Measurements from ENCODE around the gene NKG7.

DNA sequence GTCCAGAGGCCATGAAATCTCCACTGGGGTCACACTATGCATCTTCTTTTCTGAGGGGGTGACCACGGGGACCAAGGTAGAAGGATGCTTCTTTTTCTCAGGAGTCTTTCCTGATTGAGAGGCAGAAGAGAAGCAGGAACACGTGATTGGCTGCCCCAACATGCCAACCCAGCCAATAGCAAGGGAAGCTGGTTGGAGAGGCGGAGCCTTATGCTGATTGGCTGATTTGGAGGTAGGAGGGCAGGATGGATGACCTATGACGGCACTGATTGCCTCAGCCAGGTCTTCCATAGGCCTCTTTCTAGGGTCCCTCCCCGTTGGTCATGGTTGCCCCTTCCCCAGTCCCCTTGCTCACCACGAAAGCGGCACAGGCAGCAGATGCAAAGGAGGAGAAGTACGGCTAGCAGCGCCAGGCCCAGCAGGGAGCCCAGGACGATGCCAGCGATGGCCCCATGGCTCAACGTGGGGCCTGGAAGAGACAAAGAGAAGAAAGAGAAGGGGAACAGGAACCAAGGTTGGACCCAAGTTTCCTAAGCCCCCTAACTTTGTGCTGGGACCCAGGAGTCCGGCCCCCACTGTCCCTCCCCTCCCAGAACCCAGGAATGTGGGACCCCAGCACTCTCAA lies 38.5 kb downstream of the NKG7 start:
- no peak for TF ChIP-seq CTCF (IDR thresholded peaks at IDR 0.05; ENCODE audit: low read length)
- no peak for TF ChIP-seq EZH2 (IDR thresholded peaks at IDR 0.05; ENCODE audit: borderline replicate concordance, low read length)

Data from OCI-LY1 (cell line).